ENCODE results near the gene ZNF587B. TPM values are rescaled to one million over a fixed set of nuclear protein-coding genes. Genes with fewer than 3 reads are reported as not detected.
A peak's percentile ranks its signal among the peaks of the same experiment; 100 is the strongest.
"Not testable (repeated sequence)": the region's sequence is repeated elsewhere in the genome, so short reads cannot be mapped to it uniquely, and the experiment has no call there.

The ZNF587B gene
- total RNA-seq, 1 donor from 2014 or later, result 6.9 TPM

GRCh38 chr19:57823608-57824007 is 6.5 kb upstream of the ZNF587B start:
- H3K27ac Mint-ChIP-seq (ENCODE audit: unreplicated experiment); H3K9me3 Mint-ChIP-seq (ENCODE audit: low read depth); H3K4me3 Mint-ChIP-seq (ENCODE audit: unreplicated experiment); H3K27me3 Mint-ChIP-seq (ENCODE audit: low read depth); DNase-seq (ENCODE audit: low spot score): not testable (repeated sequence)
- Mint-ChIP-seq H3K36me3 (ENCODE audit: low read depth) (peaks cover 13% of the 10 kb centered on the region), H3K4me1 (ENCODE audit: low read depth) (peaks cover 39% of the 10 kb centered on the region)

DNA sequence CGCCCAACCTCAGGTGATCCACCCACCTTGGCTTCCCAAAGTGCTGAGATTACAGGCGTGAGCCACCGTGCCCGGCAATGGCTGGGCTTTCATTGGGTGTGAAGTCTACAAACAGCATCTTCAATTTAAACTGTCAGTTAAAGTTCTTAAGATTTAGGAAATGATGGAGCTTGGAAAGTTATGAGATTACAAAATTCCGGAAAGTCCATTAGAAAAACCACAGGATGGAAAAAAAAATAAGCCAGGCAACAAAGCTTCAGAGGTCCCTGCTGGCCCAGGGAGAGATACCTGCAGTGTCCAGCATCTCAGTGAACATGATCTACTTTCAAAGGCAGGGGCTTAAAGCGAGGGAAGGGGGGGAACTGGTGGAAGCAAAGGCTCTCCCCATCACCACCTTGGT is 4.6 kb upstream of the ZNF587B start:
- Mint-ChIP-seq H3K36me3 (ENCODE audit: low read depth) (peaks cover 13% of the 10 kb centered on the region), H3K27me3 (ENCODE audit: low read depth) (no peaks in the 10 kb centered on the region), H3K27ac (ENCODE audit: unreplicated experiment) (no peak overlapping the region), H3K4me3 (ENCODE audit: unreplicated experiment) (no peak overlapping the region), H3K9me3 (ENCODE audit: low read depth) (no peaks in the 10 kb centered on the region), H3K4me1 (ENCODE audit: low read depth) (peaks cover 50% of the 10 kb centered on the region)
- TF ChIP-seq, protein P1, sequence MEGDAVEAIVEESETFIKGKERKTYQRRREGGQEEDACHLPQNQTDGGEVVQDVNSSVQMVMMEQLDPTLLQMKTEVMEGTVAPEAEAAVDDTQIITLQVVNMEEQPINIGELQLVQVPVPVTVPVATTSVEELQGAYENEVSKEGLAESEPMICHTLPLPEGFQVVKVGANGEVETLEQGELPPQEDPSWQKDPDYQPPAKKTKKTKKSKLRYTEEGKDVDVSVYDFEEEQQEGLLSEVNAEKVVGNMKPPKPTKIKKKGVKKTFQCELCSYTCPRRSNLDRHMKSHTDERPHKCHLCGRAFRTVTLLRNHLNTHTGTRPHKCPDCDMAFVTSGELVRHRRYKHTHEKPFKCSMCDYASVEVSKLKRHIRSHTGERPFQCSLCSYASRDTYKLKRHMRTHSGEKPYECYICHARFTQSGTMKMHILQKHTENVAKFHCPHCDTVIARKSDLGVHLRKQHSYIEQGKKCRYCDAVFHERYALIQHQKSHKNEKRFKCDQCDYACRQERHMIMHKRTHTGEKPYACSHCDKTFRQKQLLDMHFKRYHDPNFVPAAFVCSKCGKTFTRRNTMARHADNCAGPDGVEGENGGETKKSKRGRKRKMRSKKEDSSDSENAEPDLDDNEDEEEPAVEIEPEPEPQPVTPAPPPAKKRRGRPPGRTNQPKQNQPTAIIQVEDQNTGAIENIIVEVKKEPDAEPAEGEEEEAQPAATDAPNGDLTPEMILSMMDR (IDR thresholded peaks at IDR 0.05), result no peak
- DNase-seq (ENCODE audit: low spot score), result no peak

GRCh38 chr19:57829316-57829715 is 783 bp upstream of the ZNF587B start:
- H3K9me3 Mint-ChIP-seq (ENCODE audit: low read depth), result no peaks in the 10 kb centered on the region
- peak overlapping the region; percentile 71 for H3K4me3 Mint-ChIP-seq (ENCODE audit: unreplicated experiment)
- peaks cover 9% of the 10 kb centered on the region for H3K36me3 Mint-ChIP-seq (ENCODE audit: low read depth)
- no peak for DNase-seq (ENCODE audit: low spot score)
- peak overlapping the region; percentile 78 for H3K27ac Mint-ChIP-seq (ENCODE audit: unreplicated experiment)
- H3K27me3 Mint-ChIP-seq (ENCODE audit: low read depth), result no peaks in the 10 kb centered on the region
- peaks cover 38% of the 10 kb centered on the region for H3K4me1 Mint-ChIP-seq (ENCODE audit: low read depth)
- TF ChIP-seq, protein P1 (IDR thresholded peaks at IDR 0.05), result no peak

DNA sequence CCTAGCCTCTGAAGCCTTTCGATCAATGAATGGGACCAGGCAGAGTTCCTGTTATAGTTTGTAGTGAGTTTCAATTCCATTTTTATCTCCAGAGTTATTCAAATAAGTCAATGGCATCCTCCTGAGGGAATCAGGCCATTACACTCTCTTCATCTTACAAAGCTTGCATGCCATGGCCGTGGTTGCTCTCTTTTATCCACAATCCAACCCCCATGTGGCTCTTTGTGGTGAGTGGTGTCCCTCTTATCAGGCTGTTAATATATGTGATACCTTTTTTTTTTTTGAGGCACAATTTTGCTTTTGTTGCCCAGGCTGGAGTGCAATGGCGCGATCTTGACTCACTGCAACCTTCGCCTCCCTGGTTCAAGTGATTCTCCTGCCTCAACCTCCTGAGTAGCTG is 6.9 kb downstream of the ZNF587B start:
- H3K36me3 Mint-ChIP-seq (ENCODE audit: low read depth), result peaks cover 12% of the 10 kb centered on the region
- H3K27ac Mint-ChIP-seq (ENCODE audit: unreplicated experiment); H3K27me3 Mint-ChIP-seq (ENCODE audit: low read depth); H3K4me3 Mint-ChIP-seq (ENCODE audit: unreplicated experiment); H3K9me3 Mint-ChIP-seq (ENCODE audit: low read depth); DNase-seq (ENCODE audit: low spot score): not testable (repeated sequence)
- H3K4me1 Mint-ChIP-seq (ENCODE audit: low read depth), result peaks cover 15% of the 10 kb centered on the region

DNA sequence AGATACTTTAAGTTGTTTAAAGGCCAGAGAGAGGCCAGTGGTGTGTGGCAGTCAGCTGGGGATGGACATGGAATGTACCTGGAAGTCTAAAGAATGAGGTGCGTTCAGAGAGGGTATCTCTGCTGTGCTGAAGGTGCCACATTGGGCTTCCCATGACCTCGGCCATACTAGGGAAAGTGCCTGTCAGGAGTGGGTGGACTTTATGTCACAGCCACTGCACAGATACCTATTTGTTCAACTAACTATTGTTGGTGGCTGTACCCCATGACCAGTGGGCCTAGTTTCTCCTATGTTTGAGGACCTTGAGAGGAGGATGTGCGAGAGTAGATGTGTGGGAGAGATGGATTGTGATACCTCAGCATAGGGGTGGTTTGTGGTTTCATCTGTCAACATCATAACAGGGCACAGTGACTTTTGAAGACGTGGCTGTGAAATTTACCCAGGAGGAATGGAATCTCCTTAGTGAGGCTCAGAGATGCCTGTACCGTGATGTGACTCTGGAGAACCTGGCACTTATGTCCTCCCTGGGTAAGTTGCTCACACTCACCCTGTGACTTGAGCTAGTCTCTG is 8.6 kb downstream of the ZNF587B start:
- DNase-seq (ENCODE audit: low spot score); H3K4me3 Mint-ChIP-seq (ENCODE audit: unreplicated experiment); H3K9me3 Mint-ChIP-seq (ENCODE audit: low read depth); H3K27me3 Mint-ChIP-seq (ENCODE audit: low read depth): not testable (repeated sequence)
- peaks cover 15% of the 10 kb centered on the region for H3K36me3 Mint-ChIP-seq (ENCODE audit: low read depth)
- peak overlapping the region; percentile 51 for H3K27ac Mint-ChIP-seq (ENCODE audit: unreplicated experiment)
- peaks cover 13% of the 10 kb centered on the region for H3K4me1 Mint-ChIP-seq (ENCODE audit: low read depth)

DNA sequence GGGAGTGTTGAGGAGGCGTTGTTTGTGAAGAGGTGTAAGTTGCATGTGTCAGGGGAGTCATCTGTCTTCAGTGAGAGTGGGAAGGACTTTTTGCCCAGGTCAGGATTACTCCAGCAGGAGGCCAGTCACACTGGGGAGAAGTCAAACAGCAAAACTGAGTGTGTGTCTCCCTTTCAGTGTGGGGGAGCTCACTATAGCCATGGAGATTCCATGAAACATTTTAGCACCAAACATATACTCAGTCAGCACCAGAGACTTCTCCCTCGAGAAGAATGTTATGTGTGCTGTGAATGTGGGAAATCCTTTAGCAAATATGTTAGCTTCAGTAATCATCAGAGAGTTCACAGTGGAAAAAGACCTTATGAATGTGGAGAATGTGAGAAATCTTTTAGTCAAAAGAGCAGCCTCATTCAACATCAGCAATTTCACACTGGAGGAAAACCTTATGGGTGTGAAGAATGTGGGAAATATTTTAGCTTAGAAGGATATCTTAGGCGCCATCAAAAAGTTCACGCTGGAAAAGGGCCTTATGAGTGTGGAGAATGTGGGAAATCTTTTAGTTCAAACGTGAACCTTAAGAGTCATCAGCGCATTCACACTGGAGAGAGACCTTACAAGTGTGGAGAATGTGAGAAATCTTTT is 11.1 kb downstream of the ZNF587B start:
- Mint-ChIP-seq H3K4me3 (ENCODE audit: unreplicated experiment) (no peak overlapping the region), H3K27me3 (ENCODE audit: low read depth) (no peaks in the 10 kb centered on the region), H3K4me1 (ENCODE audit: low read depth) (peaks cover 13% of the 10 kb centered on the region), H3K36me3 (ENCODE audit: low read depth) (peaks cover 17% of the 10 kb centered on the region), H3K9me3 (ENCODE audit: low read depth) (no peaks in the 10 kb centered on the region), H3K27ac (ENCODE audit: unreplicated experiment) (peak overlapping the region; percentile 65)
- TF ChIP-seq, protein P1 (IDR thresholded peaks at IDR 0.05), result no peak
- no peak for DNase-seq (ENCODE audit: low spot score)

DNA sequence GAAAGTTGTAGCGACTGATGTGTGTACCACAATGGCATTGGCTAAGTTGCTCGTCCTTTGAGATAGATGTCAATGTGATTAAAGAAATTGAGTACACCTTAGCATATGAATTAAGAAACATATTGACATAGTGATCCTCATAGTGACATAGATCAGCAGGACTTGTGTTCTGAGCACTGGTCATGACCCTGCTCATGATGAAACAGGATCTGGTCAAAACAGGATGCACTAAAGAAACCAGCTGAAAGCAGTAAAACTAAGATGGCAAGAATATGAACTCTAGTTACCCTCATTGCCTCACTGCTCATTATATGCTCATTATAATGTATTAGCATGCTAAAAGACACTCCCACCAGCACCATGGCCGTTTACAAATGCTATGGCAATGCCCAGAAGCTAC is 17.1 kb downstream of the ZNF587B start:
- not testable (repeated sequence) for H3K9me3 Mint-ChIP-seq (ENCODE audit: low read depth); H3K4me3 Mint-ChIP-seq (ENCODE audit: unreplicated experiment); DNase-seq (ENCODE audit: low spot score); H3K27ac Mint-ChIP-seq (ENCODE audit: unreplicated experiment); H3K36me3 Mint-ChIP-seq (ENCODE audit: low read depth); H3K27me3 Mint-ChIP-seq (ENCODE audit: low read depth)
- H3K4me1 Mint-ChIP-seq (ENCODE audit: low read depth), result peaks cover 18% of the 10 kb centered on the region

- Mint-ChIP-seq H3K36me3 (ENCODE audit: low read depth) (peaks cover 15% of the 10 kb centered on the region), H3K4me3 (ENCODE audit: unreplicated experiment) (peak overlapping the region; percentile 84), H3K27ac (ENCODE audit: unreplicated experiment) (peak overlapping the region; percentile 89), H3K4me1 (ENCODE audit: low read depth) (peaks cover 21% of the 10 kb centered on the region)
- not testable (repeated sequence) for DNase-seq (ENCODE audit: low spot score); H3K9me3 Mint-ChIP-seq (ENCODE audit: low read depth); H3K27me3 Mint-ChIP-seq (ENCODE audit: low read depth)
Measured at GRCh38 chr19:57849162-57849665, 19.1 kb downstream of the ZNF587B start.

DNA sequence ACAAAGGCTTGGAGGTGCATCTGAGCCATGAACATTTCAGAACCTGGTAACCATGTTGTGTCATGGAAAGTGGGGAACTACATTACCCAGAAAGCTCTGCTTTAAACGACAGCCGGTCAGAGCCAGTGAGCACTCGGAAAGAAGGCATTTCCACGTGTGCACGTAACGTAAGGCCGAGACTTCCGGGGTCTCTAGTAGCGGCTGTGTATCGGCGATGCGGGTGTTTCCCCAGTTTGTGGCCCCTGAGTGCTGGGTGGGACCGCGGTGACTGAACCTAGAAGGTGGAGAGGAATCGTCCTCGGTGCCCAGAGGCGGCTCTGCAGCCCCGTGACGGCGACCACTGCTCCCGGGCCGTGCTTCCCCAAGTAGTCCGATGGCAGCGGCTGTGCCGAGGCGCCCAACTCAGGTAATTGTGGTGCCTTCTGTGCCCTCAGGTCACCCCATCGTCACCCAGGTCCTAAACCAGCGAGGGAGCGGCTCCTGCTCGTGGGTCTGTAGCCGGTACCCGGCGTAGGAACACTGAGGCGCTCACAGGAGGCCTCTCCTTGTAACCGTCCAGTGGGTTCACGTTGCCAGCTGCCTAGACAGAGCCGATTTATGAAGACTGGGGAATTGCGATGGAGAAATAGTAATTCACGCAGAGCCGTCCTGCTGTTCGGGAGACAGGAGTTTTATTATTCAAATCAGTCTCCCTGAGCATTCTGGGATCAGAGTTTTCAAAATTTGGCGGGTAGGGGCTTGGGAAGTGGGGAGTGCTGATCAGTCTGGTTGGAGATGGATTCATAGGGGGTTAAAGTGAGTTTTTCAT is 19.8 kb downstream of the ZNF587B start, which contains the start of gene ZNF587:
ZNF587 (plus strand) TSS at position 194 of the 808 bp plus-strand sequence; CDS start at position 374, 180 bp downstream.
- peak within 1 kb of the TSS; percentile 89 for H3K27ac Mint-ChIP-seq (ENCODE audit: unreplicated experiment)
- not testable (repeated sequence) for H3K9me3 Mint-ChIP-seq (ENCODE audit: low read depth); DNase-seq (ENCODE audit: low spot score); H3K27me3 Mint-ChIP-seq (ENCODE audit: low read depth)
- peaks cover 15% of the 10 kb centered on the region for H3K36me3 Mint-ChIP-seq (ENCODE audit: low read depth)
- peak within 1 kb of the TSS; percentile 84 for H3K4me3 Mint-ChIP-seq (ENCODE audit: unreplicated experiment)
- peaks cover 21% of the 10 kb centered on the region for H3K4me1 Mint-ChIP-seq (ENCODE audit: low read depth)
